ENCODE data around the gene GJA5. TPM values are rescaled to one million over a fixed set of nuclear protein-coding genes. Genes with fewer than 3 reads are reported as not detected.

GJA5 gene
- total and polyA plus RNA-seq, 11 donors = 5.8 to 31.0 (median 11.7) TPM

DNA sequence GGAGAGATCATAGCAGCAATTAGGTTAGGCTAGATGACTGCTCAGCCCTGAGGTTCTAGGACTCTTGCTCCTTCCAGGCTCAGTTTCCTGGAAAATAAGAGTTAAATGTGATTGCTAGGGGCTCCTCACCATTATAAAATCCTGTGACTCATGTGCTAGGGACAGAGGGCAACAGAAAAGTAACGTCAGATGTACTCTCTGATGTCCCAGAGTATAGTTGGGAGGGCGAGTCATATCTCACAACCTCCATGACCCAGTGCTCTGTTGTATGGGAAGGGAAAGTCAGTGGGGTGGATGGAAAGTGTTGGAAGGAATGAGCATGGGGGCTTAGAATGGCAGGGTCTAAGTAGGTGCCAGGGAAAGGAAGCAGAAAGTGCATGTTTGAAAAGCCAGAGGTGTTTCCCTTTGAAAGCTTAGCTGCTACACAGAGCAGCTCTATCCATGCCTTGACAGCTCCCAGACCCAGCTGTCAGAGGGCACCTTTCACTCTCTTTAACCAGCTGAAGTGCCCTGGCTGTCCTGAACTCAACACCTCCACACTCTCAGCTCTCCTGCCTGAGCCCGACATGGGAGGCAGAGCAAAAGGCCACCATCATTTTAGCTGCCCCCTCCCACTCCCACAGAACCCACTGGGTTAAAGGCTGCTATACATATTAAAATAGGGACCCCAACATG is 11.6 kb downstream of the GJA5 start:
- intact Hi-C loops (cut with DNase I) = loop anchor here in 3 of 10 donors (2.0 to 10.0 kb wide), 3 partner anchors 14 to 76 kb away; no protein-coding TSS in a partner anchor
- Histone ChIP-seq H3K36me3 (no peaks in the 10 kb centered on the region), H3K4me3 (no peak overlapping the region), H3K27ac (peak overlapping the region in 9 of 12 donors; percentile 23 to 81 (median 64)), H3K4me1 (peaks cover 0 to 29% (median 6%) of the 10 kb centered on the region in 12 donors), H3K27me3 (no peaks in the 10 kb centered on the region), H3K9me3 (no peaks in the 10 kb centered on the region)
- TF ChIP-seq, protein P1, sequence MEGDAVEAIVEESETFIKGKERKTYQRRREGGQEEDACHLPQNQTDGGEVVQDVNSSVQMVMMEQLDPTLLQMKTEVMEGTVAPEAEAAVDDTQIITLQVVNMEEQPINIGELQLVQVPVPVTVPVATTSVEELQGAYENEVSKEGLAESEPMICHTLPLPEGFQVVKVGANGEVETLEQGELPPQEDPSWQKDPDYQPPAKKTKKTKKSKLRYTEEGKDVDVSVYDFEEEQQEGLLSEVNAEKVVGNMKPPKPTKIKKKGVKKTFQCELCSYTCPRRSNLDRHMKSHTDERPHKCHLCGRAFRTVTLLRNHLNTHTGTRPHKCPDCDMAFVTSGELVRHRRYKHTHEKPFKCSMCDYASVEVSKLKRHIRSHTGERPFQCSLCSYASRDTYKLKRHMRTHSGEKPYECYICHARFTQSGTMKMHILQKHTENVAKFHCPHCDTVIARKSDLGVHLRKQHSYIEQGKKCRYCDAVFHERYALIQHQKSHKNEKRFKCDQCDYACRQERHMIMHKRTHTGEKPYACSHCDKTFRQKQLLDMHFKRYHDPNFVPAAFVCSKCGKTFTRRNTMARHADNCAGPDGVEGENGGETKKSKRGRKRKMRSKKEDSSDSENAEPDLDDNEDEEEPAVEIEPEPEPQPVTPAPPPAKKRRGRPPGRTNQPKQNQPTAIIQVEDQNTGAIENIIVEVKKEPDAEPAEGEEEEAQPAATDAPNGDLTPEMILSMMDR (IDR thresholded peaks at IDR 0.05) = no peak
- TF ChIP-seq POLR2A (IDR thresholded peaks at IDR 0.05) = no peak
- DNase-seq (peak in 4 of 5 donors; percentile 37 to 76 (median 58)), ATAC-seq (peak; percentile 93 to 97 (median 96))
- 32 to 57% (median 47%) methylated on average over 3 of the region's 3 CpGs for WGBS, 4 donors

DNA sequence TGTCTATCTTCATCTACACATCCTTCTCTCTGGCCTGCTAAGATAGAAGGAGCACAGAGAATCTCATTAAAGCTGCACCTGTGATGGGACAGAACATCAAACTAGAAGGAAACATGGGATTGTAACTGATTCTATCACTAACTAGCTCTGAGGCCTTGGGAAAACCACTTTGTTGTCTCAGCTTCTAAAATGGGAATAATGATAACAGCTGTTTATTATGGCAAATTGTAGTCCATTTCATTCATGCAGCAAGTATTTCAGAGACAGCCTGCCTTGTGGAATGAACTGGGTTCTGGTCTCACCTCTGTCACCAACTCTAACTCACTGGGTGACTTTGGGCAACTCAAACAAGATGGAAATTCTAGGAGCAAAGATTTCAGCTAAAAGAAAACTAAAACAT is 12.4 kb downstream of the GJA5 start:
- Histone ChIP-seq H3K27me3 (no peaks in the 10 kb centered on the region), H3K9me3 (no peaks in the 10 kb centered on the region), H3K4me3 (no peak overlapping the region), H3K27ac (peak overlapping the region in 7 of 12 donors; percentile 23 to 81 (median 64)), H3K4me1 (peaks cover 0 to 27% (median 6%) of the 10 kb centered on the region in 12 donors), H3K36me3 (no peaks in the 10 kb centered on the region)
- TF ChIP-seq POLR2A (IDR thresholded peaks at IDR 0.05) = no peak
- TF ChIP-seq, protein P1 (IDR thresholded peaks at IDR 0.05) = no peak
- ATAC-seq (no peak), DNase-seq (no peak)
- intact Hi-C loops (cut with DNase I) = loop anchor here in 3 of 10 donors (2.0 to 10.0 kb wide), 3 partner anchors 13 to 77 kb away; no protein-coding TSS in a partner anchor

DNA sequence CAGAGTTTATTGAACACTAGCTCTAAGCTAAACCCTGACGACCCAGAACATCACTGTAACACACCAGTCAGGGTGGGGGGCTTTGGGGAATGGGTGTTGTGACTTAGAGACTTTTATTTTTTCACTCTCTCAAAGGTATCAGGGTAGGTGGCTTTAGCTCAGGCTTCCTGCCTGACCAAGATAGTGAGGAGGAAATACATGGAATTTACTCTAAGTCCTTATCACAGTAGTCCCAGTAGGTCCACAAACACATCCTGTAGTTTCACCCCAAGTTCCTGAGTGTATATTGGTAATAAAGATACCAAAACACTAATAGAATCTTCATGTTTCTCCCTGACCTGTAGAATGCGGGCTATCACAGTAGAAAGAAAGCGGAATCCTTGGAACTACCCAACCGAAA is 15.1 kb downstream of the GJA5 start:
- intact Hi-C loops (cut with DNase I) = loop anchor here in 2 of 10 donors (5.0 to 10.0 kb wide), 2 partner anchors 77 to 80 kb away; no protein-coding TSS in a partner anchor
- TF ChIP-seq, protein P1 (IDR thresholded peaks at IDR 0.05) = no peak
- TF ChIP-seq POLR2A (IDR thresholded peaks at IDR 0.05) = no peak
- Histone ChIP-seq H3K27me3 (no peaks in the 10 kb centered on the region), H3K27ac (no peak overlapping the region), H3K36me3 (no peaks in the 10 kb centered on the region), H3K9me3 (no peaks in the 10 kb centered on the region), H3K4me3 (no peak overlapping the region), H3K4me1 (peaks cover 0 to 31% (median 6%) of the 10 kb centered on the region in 12 donors)
- ATAC-seq (no peak), DNase-seq (no peak)
- WGBS, 4 donors = 80 to 87% (median 84%) methylated on average over 4 of the region's 4 CpGs

DNA sequence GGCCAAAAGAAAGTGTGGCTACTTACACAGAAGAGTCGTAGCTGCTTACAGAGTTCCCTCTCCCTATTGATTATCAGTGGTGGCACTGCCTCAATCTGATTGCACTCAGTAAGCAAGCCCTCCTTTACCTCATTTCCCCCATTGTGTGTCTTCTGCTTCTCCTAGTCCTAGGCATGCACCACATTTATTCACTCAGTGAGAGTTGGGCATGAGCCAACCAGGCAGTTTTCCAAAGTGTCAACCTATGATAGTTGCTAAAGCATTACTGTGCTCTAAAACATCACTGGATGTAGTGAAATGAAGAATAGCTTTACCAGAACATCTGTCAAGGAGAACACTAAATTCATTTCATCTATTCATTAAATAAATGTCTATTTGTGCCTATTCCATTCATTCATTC is 19.3 kb downstream of the GJA5 start:
- DNase-seq = peak in 4 of 5 donors; percentile 37 to 69 (median 52)
- Histone ChIP-seq H3K27me3 (no peaks in the 10 kb centered on the region), H3K36me3 (no peaks in the 10 kb centered on the region), H3K4me3 (no peak overlapping the region), H3K27ac (peak overlapping the region in 3 of 12 donors; percentile 24 to 73 (median 31)), H3K9me3 (no peaks in the 10 kb centered on the region), H3K4me1 (peaks cover 0 to 47% (median 8%) of the 10 kb centered on the region in 12 donors)
- TF ChIP-seq POLR2A (IDR thresholded peaks at IDR 0.05) = no peak
- TF ChIP-seq, protein P1 (IDR thresholded peaks at IDR 0.05) = no peak
- ATAC-seq = peak in 2 of 4 donors; percentile 30 to 39
- intact Hi-C loops (cut with DNase I) = loop anchor here in 2 of 10 donors (5.0 to 10.0 kb wide), 2 partner anchors 84 to 136 kb away; no protein-coding TSS in a partner anchor
- 54 to 68% (median 61%) methylated on average over 1 of the region's 1 CpG for whole genome bisulfite sequencing, 4 donors
